K562 (cell line): ENCODE measurements around the gene POLR2L. TPM values are rescaled to one million over a fixed set of nuclear protein-coding genes. Genes with fewer than 3 reads are reported as not detected.

Source experiments
- ETS1 ChIP-seq: conservative IDR thresholded peaks from 2 replicates; pipeline ENCODE4 v1.6.1; 2011; ENCODE audit warnings: low read depth, mild to moderate bottlenecking, low read length; ENCODE audit not compliant: control insufficient read depth
- GTF2F1 ChIP-seq: IDR thresholded peaks from 2 replicates; pipeline ENCODE4 v1.6.1; 2011; ENCODE audit warnings: low read depth, low read length, improper control_type of control experiment
- HDAC8 ChIP-seq: fragments of 450-650 bp; IDR thresholded peaks from 2 replicates; pipeline ENCODE4 v1.6.1; 2016; ENCODE audit warnings: mild to moderate bottlenecking, missing genetic modification characterization, moderate library complexity, missing compliant biosample characterization
- MAZ ChIP-seq, 2 experiments: fragments of 450-650 bp in 1 of 2; sonication (generic) in 1 of 2; formaldehyde crosslinking; IDR thresholded peaks in 1 of 2; conservative IDR thresholded peaks in 1 of 2; 2 replicates each; pipeline versions ENCODE4 v1.4.0 to v1.5.0; 2020; ENCODE audit warnings: mild to moderate bottlenecking in 1 of 2, missing genetic modification reagents in 1 of 2
- PRDM10 ChIP-seq: fragments of 450-650 bp; IDR thresholded peaks from 2 replicates; pipeline ENCODE4 v1.6.1; 2018; ENCODE audit not compliant: partially characterized antibody
- RAD21 ChIP-seq, 2 experiments: fragments of 250-450 bp in 1 of 2; fragments of 450-650 bp in 1 of 2; sonication (Bioruptor Pico) in 1 of 2; formaldehyde crosslinking in 1 of 2; IDR thresholded peaks in 1 of 2; conservative IDR thresholded peaks in 1 of 2; 2 replicates each; pipeline versions ENCODE4 v1.4.0 to v1.8.0; 2020 to 2022; ENCODE audit warnings: mild to moderate bottlenecking in 2 of 2, moderate library complexity in 1 of 2
- TEAD1 ChIP-seq, 2 experiments: fragments of 450-650 bp in 1 of 2; sonication (generic) in 1 of 2; formaldehyde crosslinking; IDR thresholded peaks; 2 replicates each; pipeline versions ENCODE4 v1.4.0 to v1.8.0; 2020 to 2022; ENCODE audit warnings: mild to moderate bottlenecking in 2 of 2, missing genetic modification reagents in 1 of 2
- ZBTB9 ChIP-seq: fragments of 450-650 bp; formaldehyde crosslinking; IDR thresholded peaks from 2 replicates; pipeline ENCODE4 v1.4.0; 2020; ENCODE audit warnings: mild to moderate bottlenecking, moderate library complexity
- ZNF644 ChIP-seq: fragments of 200-800 bp; sonication (Bioruptor generic); IDR thresholded peaks from 2 replicates; pipeline ENCODE4 v1.6.1; 2016; ENCODE audit warnings: low read depth, missing genetic modification characterization, missing compliant biosample characterization
- polyA plus RNA-seq, 8 experiments: library from polyadenylated mRNA; depleted of rRNA in 4 of 8; stranded (reverse) in 5 of 8; unstranded in 3 of 8; fragments of >200 nt; fragmentation: Nextera tagmentation in 2 of 8; fragmentation: Illumina TruSeq in 1 of 8; extraction: Ambion mirVana in 2 of 8; extraction: Trizol in 1 of 8; gene quantifications; 2 replicates each; pipeline versions ENCODE4 v1.2.1 to v1.2.3, GENCODE V29; 2011 to 2014; ENCODE audit warnings: inconsistent platforms in 1 of 8, missing spikeins in 1 of 8
- total RNA-seq, 7 experiments: library from RNA; depleted of rRNA in 6 of 7; stranded (reverse); fragments of >200 nt in 6 of 7; fragmentation: Illumina TruSeq in 2 of 7; extraction: Trizol in 2 of 7; gene quantifications; 2 replicates each; pipeline versions ENCODE4 v1.2.1 to v1.2.3, GENCODE V29; 2011 to 2021; ENCODE audit warnings: low replicate concordance in 1 of 7
- TF ChIP-seq, protein P1 (sequence below): sonication (generic); formaldehyde crosslinking; IDR thresholded peaks from 2 replicates; pipeline ENCODE4 v1.8.1; 2023; ENCODE audit warnings: missing genetic modification reagents, mild to moderate bottlenecking, borderline replicate concordance
- TF ChIP-seq, protein P2 (sequence below): fragments of 200-800 bp; sonication (Bioruptor generic); IDR thresholded peaks from 2 replicates; pipeline ENCODE4 v1.6.1; 2017; ENCODE audit warnings: missing genetic modification characterization, missing compliant biosample characterization

Gene POLR2L
- total and polyA plus RNA-seq, 9 of the 15 experiments (the other 6 are each of a cell fraction or from before 2014, with no cell fraction given) = 38.3 to 688 (median 108) TPM

- TF ChIP-seq ZBTB9 (CRISPR knock-in tag) = peak; percentile 99
- no peak for TF ChIP-seq HDAC8 (tag)
- TF ChIP-seq ETS1 = peak; percentile 14; the same call in 1 of the 2 replicates
- TF ChIP-seq PRDM10 = peak; percentile 28
- peak; percentile 30 to 63; a peak in 3 of 4 replicates for TF ChIP-seq MAZ (CRISPR knock-in tag; conservative IDR thresholded peaks at IDR 0.05 in 1 of 2, IDR thresholded peaks at IDR 0.05 in 1 of 2)
- TF ChIP-seq, protein P1, sequence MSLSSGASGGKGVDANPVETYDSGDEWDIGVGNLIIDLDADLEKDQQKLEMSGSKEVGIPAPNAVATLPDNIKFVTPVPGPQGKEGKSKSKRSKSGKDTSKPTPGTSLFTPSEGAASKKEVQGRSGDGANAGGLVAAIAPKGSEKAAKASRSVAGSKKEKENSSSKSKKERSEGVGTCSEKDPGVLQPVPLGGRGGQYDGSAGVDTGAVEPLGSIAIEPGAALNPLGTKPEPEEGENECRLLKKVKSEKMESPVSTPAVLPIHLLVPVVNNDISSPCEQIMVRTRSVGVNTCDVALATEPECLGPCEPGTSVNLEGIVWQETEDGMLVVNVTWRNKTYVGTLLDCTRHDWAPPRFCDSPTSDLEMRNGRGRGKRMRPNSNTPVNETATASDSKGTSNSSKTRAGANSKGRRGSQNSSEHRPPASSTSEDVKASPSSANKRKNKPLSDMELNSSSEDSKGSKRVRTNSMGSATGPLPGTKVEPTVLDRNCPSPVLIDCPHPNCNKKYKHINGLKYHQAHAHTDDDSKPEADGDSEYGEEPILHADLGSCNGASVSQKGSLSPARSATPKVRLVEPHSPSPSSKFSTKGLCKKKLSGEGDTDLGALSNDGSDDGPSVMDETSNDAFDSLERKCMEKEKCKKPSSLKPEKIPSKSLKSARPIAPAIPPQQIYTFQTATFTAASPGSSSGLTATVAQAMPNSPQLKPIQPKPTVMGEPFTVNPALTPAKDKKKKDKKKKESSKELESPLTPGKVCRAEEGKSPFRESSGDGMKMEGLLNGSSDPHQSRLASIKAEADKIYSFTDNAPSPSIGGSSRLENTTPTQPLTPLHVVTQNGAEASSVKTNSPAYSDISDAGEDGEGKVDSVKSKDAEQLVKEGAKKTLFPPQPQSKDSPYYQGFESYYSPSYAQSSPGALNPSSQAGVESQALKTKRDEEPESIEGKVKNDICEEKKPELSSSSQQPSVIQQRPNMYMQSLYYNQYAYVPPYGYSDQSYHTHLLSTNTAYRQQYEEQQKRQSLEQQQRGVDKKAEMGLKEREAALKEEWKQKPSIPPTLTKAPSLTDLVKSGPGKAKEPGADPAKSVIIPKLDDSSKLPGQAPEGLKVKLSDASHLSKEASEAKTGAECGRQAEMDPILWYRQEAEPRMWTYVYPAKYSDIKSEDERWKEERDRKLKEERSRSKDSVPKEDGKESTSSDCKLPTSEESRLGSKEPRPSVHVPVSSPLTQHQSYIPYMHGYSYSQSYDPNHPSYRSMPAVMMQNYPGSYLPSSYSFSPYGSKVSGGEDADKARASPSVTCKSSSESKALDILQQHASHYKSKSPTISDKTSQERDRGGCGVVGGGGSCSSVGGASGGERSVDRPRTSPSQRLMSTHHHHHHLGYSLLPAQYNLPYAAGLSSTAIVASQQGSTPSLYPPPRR = 0 out of 2 replicates have a peak, but pooled peaks have one; percentile 28
- TF ChIP-seq ZNF644 (tag) = no peak
- TF ChIP-seq RAD21 (CRISPR knock-in tag; conservative IDR thresholded peaks at IDR 0.05 in 1 of 2, IDR thresholded peaks at IDR 0.05 in 1 of 2) = no peak
- peak in 1 of 2 experiments; percentile 91; a peak in 1 of 4 replicates for TF ChIP-seq TEAD1 (CRISPR knock-in tag; IDR thresholded peaks at IDR 0.05)
- no peak for TF ChIP-seq GTF2F1
- TF ChIP-seq, protein P2, sequence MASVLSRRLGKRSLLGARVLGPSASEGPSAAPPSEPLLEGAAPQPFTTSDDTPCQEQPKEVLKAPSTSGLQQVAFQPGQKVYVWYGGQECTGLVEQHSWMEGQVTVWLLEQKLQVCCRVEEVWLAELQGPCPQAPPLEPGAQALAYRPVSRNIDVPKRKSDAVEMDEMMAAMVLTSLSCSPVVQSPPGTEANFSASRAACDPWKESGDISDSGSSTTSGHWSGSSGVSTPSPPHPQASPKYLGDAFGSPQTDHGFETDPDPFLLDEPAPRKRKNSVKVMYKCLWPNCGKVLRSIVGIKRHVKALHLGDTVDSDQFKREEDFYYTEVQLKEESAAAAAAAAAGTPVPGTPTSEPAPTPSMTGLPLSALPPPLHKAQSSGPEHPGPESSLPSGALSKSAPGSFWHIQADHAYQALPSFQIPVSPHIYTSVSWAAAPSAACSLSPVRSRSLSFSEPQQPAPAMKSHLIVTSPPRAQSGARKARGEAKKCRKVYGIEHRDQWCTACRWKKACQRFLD (CRISPR knock-in tag) = 0 out of 2 replicates have a peak, but pooled peaks have one; percentile 41
Measured at GRCh38 chr11:843818-844692, 1.7 kb upstream of the POLR2L start (continued).
